Stimulated activated CD8-positive, alpha-beta memory T cell treated with anti-CD3 and anti-CD28 coated beads, Interleukin-4, amount 100 ng/mL, for 24 hours (primary cell): ENCODE data around the gene CCR8.
"Not testable (repeated sequence)": the region's sequence is repeated elsewhere in the genome, so short reads cannot be mapped to it uniquely, and the experiment has no call there.

Source experiments
- DNase-seq: peaks from one replicate; pipeline ENCODE4 v3.0.0-alpha.2; 2020; ENCODE audit warnings: low read depth

The CCR8 gene

GRCh38 chr3:39349080-39349479 lies 19.6 kb downstream of the CCR8 start:
- DNase-seq = no peak

GRCh38 chr3:39350714-39351113 lies 21.2 kb downstream of the CCR8 start:
- no peak for DNase-seq

- DNase-seq = not testable (repeated sequence)
Observed at GRCh38 chr3:39351134-39351533, 21.6 kb downstream of the CCR8 start.

- not testable (repeated sequence) for DNase-seq
Observed at GRCh38 chr3:39353168-39353927, 23.8 kb downstream of the CCR8 start.

- no peak for DNase-seq
Observed at GRCh38 chr3:39358333-39358732, 28.8 kb downstream of the CCR8 start.

- DNase-seq = peak; percentile 32
Observed at GRCh38 chr3:39361252-39361927, 31.9 kb downstream of the CCR8 start.

- DNase-seq = no peak
Observed at GRCh38 chr3:39362192-39362591, 32.7 kb downstream of the CCR8 start.

- no peak for DNase-seq
Observed at GRCh38 chr3:39362812-39363211, 33.3 kb downstream of the CCR8 start.

- DNase-seq = not testable (repeated sequence)
Observed at GRCh38 chr3:39370450-39370849, 40.9 kb downstream of the CCR8 start.

- no peak for DNase-seq
Observed at GRCh38 chr3:39372833-39373232, 43.3 kb downstream of the CCR8 start.

GRCh38 chr3:39376959-39377634 lies 47.6 kb downstream of the CCR8 start:
- no peak for DNase-seq

- DNase-seq = peak; percentile 36
Observed at GRCh38 chr3:39378088-39378487, 48.6 kb downstream of the CCR8 start.

GRCh38 chr3:39378957-39379777 lies 49.7 kb downstream of the CCR8 start:
- no peak for DNase-seq

GRCh38 chr3:39379778-39380155 lies 50.3 kb downstream of the CCR8 start:
- no peak for DNase-seq

- DNase-seq = no peak
Observed at GRCh38 chr3:39381432-39381831, 51.9 kb downstream of the CCR8 start.
